Activated T-cell treated with anti-CD3 and anti-CD28 coated beads, Interleukin-2, amount 50 U/mL, for 48 hours (primary cell): ENCODE data around the gene B3GLCT.
"Not testable (repeated sequence)": the region's sequence is repeated elsewhere in the genome, so short reads cannot be mapped to it uniquely, and the experiment has no call there.

Experiments
- DNase-seq, 2 experiments: peaks; one replicate each; pipeline ENCODE4 v3.0.0-alpha.2; 2020

B3GLCT gene

DNA sequence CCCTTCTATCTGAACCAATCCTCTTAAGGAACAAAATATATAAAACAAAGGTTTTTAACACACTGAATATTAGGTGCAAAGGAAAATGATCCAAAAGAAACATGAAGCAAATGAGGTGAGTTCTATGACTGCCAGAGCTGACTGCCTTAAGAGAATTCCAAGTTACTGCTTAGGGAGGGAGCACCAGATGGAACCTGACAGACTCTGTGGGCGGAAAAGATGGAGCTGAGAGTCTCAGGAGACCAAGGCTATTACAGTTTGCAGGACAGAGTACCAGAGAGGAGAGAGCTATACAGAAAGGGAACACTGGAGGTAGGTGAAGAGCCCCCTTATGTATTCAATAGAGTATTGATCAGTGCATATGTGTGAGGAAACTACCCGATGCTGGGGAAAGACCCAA, 87.2 kb downstream of the B3GLCT start:
- no peak for DNase-seq

DNA sequence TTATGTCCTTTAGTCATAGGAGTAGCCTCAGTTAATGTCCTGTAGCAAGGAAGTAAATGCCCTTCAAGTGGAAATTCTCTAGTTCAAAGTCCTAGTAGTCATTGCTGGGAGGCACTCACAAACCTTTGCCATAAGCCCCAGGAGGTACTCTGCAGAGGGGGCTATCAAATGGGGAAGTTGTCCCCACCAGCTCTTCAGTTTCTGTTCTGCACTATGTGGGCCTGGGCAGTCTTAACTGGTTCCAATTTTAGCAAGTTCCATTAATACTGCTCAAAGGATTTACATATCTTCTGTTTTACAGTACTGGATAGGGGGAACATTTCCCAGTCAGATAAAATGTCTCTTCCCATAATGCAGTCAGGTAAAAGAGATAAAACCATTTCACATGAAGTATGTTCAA, 101.3 kb downstream of the B3GLCT start:
- no peak for DNase-seq

DNA sequence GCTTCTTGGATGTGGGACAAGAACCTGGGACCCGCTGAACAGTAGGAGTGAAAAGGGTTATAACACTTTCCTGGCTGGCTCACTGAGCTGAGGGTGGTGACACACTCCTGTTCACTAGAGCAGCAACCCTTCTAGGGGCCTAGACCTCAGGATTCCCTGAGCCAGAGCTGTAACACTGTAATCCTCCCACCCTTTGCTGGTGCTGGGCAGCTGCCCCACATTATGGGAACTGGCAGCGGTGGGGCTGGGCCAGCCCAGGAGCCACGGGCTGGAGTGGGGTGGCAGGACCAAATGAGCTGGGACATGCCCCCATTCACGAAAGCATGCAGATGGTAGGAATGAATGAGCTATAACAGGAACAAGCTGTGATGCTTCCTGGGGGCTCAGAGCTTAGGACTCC, 110.6 kb downstream of the B3GLCT start:
- no peak for DNase-seq

DNA sequence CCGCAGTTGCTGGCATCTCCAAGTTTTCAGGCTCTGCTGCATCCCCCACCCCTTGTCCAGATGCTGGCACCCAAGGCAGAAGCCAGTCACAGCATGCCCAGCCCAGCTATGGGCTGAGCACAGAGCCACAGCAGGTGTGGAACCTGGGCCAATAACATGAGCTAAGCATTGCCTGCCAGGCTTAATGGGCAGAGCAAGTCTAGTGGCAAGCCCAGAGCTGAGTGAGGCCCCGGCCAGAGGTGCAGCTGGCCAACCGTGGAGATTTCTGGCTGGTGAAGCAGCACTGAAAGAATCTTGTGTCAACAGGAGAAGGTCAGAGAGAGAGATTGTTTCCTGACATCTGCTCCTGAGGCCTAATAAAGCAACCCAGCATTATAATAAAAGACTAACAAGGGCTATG, 111.0 kb downstream of the B3GLCT start:
- DNase-seq: no peak

DNA sequence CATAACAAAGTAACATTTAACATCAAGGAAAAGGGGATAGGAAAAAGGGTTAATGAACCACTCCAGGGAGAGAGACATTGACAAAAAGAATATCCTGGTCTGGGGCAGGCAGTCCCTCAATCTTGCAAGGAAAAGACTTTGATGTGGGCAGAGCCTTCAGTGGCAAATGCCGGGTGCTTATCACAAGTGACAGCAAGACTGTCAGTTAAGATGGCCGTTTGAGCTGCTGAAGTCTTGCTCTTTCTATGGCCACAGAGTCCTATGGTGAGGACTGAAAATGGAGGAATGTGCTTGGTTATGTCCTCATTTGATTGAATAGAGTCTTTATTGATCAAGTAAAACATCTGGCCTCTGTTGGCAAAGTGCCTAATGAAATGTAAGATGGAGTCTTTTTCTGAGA, 112.1 kb downstream of the B3GLCT start:
- DNase-seq: no peak

DNA sequence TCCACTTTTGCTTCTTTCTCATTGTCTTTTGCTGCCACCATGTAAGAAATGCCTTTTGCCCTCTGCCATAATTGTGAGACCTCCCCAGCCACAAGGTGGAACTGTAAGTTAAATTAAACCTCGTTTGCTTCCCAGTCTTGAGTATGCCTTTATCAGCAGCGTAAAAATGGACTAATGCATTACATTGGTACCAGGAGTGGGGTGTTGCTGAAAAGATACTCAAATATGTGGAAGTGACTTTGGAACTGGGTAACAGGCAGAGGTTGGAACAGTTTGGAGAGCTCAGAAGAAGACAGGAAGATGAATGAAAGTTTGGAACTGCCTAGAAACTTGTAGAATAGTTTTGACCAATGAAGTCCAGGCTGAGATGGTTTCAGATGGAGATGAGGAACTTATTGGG, 115.2 kb downstream of the B3GLCT start:
- DNase-seq: no peak

DNA sequence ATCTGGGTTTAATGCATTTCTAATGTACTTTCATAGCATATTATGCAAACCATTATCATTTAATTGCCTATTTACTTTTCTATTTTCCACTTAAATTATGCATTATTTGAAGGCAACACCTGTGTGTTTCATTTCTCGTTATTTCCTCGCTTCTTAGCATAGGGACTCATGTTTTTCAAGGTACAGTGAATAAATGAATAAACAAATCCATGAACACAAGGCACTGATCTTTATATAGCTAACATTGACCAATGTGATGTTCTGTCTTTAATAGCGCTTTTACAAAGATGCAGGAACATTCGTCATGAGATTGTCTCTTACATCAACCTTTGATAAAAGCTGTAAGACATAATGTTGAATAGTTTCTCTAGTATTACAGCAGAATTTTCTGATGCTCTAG, 121.2 kb downstream of the B3GLCT start:
- DNase-seq: no peak

DNA sequence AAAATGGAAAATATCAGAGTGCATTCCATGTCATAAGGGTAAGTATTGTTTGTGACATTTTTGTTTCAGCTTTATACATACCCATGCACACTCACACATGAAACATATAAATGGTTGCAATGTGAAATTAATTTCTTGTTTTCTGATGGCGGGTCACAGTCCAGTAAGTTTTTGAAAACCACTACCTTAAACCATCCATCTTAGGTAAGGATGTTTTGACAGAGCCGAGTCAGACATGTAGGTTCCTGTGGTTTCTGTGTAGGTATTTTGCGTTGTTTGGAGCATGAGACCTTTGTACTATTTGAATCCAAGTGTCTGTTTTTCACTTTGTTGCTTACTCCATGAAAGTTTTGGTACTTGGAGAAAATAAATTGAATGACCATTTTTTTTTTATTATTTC, 121.7 kb downstream of the B3GLCT start:
- no peak for DNase-seq

DNA sequence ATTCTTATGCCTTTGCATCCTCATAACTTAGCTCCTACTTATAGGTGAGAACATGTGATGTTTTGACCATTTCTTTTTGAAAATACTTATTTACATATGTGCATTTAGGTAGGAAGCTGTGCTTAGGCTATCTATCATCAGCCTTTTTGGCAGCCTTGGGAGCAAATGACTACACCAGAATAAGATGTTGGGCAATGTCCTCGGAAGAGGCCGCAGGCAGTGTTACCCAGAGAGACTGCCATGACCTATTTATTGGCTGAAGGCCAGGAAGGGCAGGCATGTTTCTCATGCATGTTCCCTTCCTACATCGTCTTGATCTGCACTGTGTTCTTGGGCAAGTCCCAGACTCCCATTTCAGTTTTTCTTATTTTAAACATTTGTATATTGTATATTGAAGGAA, 122.3 kb downstream of the B3GLCT start:
- no peak for DNase-seq

DNA sequence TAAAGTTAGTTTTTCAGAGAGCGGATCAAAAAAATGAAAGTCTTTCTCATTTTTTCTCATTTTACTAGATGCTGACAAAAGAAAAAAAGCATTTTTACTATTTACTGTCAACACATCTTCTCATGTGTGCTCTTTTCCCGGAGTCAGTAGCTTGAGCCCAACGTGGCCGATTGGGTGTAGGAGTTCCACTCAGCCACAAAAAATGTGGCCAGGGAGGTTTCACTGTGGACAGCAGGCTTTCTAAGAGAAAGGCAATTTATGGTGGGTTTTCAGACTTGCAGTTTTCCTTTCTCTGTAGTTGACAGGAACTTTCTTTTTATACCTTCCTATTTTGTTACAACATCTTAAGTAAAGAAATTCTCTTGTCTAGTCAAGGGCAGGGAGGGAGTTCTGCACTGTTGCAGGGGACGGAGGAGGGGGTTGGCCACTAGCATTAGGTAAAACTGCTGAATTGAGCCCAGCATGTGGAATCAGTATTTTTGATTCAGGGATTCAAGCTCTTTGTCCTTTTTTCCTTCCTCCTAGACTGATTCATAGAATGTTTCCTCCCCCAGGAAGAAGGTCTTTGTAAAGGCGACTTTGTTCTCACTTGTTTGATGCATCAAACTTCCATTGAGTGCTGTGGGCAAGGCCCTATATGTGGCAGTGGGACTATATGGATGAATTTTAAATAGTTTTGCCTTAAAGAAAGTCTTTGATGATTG, 123.1 kb downstream of the B3GLCT start:
- no peak for DNase-seq

DNA sequence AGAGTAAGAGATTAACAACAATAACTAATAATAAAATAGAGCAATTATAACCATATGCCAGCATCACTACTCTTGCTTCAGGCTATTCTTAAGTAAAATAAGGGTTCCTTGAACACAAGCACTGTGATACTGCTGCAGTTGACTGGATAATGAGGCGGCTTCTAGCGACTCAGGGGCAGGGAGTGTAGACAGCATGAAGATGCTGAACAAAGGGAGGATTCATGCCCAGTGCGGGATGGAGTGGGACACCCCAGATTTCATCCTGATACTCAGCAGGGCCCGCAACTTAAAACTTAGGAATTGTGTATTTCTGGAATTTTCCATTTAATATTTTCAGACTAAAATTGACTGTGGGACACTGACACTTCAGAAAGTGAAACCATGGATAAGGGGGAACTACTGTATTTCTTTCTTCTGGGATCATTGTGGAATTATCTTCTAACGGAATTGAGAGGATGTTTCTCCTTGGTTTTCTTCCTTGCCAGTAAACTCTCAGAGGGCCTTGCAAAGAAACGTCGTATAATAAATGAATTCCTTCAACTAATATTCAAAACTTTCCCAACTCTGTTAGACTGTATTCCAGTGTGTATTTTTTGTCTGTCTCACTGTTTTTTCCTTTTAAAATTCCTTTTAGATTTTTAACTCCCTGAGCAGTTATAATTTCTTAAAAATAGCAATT, 127.5 kb downstream of the B3GLCT start:
- DNase-seq: no peak

DNA sequence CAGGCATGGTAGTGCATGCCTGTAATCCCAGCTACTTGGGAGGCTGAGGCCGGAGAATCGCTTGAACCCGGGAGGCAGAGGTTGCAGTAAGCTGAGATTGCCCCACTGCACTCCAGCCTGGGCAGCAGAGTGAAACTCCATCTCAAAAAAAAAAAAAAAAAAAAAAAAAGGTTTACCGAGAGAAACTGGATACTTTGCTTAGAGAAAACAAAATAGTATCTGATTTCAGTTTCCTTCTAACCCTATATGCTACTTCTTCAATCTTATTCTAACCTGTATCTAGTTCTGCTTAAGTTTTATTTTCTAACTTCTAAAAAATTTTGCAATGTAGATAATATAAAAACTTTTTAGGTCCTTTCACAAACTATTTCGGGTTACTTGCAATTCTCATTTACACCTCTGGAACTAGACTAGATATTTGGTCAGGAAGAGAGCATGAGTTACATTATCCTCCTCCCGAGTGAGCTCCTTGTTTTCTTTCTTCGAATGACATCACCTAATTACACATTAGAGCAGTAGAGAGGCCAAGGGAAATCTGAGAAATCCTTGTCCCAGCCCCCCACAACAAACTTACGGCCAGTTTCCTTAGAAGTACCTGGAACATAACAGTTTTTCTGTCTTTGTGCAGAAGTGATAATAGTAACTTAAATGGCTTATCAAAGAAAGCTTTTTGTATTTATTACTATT, 128.9 kb downstream of the B3GLCT start:
- DNase-seq: no peak

DNA sequence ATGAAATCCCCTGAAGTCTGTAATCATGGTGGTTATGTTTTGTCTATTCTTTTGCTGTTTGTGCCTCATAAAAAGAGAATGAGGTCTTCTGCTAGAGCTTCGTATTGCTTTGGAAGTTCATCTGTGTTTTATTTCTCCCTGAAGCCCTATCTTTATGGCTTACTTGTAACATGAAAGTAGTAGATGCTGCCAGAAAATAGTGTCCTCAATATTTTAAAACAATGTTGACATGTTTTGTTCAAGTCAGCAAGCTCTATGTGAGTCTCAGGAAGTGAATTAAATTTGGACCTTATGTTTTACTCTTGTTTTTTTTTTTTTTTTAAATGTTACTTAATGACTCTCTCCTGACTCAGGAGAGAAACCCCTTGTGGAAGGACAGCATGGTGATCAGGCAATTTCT, 130.5 kb downstream of the B3GLCT start:
- no peak for DNase-seq

DNA sequence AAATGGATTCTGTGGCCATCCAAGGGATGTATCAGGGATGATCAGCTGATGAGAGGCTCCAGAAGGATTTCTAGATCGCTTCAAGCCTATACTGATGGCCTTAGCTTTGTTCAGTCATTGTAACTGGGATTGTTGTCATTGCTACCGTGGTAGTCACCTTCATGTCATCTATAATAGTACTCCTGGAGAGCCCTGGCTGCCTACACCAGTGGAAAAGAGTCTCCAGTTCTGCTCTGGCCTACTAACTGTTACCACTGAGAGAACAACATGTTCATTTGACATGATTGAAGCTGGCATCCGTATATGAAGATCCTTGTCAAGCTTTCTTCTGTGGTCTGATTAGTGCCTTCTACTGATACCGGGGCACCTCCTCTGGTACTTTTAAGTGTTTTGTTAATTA, 131.3 kb downstream of the B3GLCT start:
- no peak for DNase-seq

DNA sequence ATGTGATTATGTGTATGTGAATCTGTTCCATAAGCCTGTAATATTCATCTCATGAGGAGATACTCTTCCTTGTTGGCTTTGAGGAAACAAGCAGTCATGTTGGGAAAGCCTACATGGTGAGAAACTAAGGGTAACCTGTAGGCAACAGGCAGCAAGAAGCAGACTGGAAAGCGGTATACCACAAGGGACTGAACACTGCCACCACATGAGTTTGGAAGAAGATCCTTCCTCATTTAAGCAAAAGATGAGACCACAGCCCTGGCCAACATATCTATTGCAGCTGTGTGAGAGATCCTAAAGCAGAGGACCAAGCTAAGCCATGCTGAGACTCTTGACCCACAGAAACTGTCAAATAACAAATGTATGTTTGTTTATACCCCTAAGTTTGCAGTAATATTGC, 134.8 kb downstream of the B3GLCT start:
- DNase-seq: no peak

DNA sequence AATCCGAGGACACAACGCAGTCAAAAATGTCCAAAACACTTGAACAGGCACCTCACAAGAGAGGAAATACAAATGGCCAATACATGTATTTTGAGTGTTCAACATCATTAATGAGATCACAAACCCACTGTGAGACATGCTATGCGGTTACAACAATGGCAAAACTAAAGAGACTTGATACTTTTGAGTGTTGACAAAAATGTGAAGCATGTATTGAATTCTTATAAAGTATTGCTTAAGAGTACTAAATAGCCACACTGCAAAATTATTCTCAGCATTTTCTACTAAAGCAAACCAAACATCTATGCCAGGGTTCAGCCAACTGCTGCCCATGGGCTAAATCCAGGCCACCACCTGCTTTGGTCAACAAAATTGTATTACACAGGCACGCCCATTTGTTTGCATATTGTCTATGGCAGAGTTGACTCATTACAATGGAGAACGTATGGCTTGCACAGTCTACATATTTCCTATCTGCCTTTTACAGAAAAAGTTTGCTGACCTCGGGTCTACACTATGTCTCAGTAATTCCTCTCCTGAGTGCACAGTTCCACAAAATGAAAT, 135.3 kb downstream of the B3GLCT start:
- DNase-seq: no peak

DNA sequence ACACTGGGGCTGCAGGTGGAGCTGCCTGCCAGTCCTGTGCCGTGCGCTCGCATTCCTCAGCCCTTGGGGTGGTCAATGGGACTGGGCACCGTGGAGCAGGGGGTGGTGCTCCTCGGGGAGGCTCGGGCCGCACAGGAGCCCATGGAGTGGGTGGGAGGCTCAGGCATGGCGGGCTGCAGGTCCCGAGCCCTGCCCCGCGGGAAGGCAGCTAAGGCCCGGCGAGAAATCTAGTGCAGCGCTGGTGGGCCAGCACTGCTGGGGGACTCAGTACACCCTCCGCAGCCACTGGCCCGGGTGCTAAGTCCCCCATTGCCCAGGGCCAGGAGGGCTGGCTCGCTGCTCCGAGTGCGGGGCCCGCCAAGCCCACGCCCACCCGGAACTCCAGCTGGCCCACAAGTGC, 139.8 kb downstream of the B3GLCT start:
- not testable (repeated sequence) for DNase-seq

DNA sequence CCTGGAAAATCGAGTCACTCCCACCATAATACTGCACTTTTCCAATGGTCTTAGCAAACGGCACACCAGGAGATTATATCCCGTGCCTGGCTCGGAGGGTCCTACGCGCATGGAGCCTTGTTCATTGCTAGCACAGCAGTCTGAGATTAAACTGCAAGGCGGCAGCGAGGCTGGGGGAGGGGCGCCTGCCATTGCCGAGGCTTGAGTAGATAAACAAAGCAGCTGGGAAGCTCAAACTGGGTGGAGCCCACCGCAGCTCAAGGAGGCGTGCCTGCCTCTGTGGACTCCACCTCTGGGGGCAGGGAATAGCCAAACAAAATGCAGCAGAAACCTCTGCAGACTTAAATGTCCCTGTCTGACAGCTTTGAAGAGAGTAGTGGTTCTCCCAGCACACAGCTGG, 141.1 kb downstream of the B3GLCT start:
- DNase-seq: not testable (repeated sequence)

DNA sequence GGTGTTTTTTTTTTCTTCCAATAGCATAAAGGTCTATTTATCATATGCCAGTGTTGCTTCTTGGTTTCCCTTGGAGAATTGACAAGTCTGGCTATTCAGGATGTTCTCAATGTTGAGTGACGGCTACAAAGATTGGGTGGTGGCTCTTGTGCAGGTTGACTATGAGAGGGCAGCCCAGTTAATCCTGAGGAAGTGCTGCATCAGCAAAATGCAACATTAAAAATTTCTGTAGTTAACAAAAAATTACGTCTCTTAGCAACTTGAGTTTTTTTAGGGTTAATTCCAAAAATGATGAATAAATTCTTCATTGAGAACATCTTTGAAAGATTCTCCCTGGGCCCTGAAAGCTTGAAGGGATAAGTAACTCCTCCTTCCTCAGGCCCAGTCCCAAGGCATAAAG, 147.1 kb downstream of the B3GLCT start:
- DNase-seq: no peak

DNA sequence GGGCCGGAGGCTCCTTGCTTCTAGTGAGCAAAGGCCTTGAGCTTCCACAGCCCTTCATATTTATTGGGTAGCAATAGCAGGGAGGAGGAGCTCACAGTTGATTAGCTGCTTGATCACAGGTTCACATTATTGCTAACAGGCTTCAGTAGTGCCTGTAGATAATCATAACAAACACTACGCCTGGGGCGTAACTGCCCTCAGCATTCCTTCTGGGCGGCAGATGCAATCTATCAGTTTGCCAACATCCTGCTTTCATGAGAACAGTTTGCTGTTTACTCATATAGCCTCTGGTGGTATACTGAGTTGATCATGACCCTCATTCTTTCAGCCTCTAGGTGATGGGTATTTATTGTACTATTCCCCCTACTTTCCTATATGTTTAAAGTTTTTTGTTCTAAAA, 149.4 kb downstream of the B3GLCT start:
- no peak for DNase-seq

DNA sequence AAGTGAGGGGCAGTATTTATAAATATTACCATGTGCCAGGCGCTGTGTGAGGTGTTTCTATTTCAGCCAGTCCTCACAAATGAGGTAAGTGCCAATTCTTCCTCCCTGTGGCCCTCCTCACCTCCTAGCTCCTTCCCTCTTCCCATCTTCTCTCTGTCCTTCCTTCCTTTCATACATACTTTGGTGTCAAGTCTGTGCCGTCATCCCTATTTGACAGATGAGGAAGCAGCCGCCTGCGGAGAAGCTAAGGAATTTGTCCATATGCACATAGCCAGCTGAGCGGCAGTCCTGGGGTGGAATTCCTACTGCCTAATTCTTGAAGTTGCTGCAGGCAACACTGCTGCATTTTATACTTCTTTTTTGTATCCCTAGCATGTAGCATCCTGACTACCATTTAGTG, 150.8 kb downstream of the B3GLCT start:
- no peak for DNase-seq

DNA sequence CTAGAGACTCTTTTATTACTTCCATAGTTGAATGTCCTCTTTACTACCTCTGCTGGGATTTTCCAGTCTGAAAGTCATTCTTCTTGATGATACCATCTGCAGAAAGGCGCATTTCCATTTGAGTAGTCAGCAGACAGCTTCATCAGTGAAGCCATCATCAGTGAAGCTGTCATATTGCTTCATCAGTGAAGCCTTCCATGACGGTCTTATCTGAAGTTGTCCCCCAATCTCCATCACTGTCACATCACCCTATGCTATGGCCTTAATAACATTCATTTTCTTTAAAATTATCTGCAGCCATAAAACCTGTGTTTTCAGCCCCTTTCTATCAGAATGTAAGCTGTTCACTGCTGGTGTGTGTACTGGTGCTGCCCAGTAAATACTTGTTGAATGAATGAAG, 151.6 kb downstream of the B3GLCT start:
- no peak for DNase-seq

DNA sequence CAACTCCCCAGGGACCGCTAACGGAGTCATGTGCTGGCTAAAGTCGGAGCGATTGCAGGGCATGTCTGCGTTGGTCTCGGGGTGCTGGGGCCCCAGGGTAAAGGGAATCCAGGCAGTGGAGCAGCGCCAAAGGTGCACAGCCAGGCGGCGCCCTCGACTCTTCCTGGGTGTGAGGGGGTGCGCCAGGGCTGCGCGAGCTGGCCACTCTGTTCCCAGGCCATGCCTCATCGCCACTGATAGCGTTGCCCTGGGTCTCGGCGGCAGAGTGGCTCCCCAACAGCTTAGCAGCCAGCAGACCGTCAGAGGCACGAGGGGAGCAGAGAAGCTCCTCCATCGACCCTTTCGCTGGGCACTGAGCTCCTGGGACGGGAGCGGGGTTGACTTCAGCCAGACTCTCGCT, 152.7 kb downstream of the B3GLCT start:
- no peak for DNase-seq

DNA sequence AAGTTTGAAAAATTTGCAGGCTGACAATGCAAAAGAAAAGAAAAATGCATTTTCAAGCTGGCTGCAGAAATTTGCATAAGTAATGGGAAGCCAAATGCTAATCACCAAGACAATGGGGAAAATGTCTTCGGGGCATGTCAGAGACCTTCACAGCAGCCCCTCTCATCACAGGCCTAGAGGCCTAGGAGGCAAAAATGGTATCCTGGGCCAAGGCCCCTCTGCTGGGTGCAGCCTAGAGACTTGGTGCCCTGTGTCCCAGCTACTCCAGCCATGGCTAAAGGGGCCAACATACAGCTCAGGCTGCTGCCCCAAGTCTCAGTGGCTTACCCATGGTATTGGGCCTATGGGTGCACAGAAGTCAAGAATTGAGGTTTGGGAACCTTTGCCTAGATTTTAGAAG, 155.2 kb downstream of the B3GLCT start:
- DNase-seq: no peak
